Dermis lymphatic vessel endothelial cell (primary cell): Measurements from ENCODE around the gene ANKRD31. TPM values are rescaled to one million over a fixed set of nuclear protein-coding genes. Genes with fewer than 3 reads are reported as not detected.

Source experiments
- total RNA-seq: library from RNA; depleted of rRNA; stranded (reverse); fragments of >200 nt; gene quantifications from 2 replicates; pipeline ENCODE4 v1.2.1, GENCODE V29; 2014

Gene ANKRD31, protein sequence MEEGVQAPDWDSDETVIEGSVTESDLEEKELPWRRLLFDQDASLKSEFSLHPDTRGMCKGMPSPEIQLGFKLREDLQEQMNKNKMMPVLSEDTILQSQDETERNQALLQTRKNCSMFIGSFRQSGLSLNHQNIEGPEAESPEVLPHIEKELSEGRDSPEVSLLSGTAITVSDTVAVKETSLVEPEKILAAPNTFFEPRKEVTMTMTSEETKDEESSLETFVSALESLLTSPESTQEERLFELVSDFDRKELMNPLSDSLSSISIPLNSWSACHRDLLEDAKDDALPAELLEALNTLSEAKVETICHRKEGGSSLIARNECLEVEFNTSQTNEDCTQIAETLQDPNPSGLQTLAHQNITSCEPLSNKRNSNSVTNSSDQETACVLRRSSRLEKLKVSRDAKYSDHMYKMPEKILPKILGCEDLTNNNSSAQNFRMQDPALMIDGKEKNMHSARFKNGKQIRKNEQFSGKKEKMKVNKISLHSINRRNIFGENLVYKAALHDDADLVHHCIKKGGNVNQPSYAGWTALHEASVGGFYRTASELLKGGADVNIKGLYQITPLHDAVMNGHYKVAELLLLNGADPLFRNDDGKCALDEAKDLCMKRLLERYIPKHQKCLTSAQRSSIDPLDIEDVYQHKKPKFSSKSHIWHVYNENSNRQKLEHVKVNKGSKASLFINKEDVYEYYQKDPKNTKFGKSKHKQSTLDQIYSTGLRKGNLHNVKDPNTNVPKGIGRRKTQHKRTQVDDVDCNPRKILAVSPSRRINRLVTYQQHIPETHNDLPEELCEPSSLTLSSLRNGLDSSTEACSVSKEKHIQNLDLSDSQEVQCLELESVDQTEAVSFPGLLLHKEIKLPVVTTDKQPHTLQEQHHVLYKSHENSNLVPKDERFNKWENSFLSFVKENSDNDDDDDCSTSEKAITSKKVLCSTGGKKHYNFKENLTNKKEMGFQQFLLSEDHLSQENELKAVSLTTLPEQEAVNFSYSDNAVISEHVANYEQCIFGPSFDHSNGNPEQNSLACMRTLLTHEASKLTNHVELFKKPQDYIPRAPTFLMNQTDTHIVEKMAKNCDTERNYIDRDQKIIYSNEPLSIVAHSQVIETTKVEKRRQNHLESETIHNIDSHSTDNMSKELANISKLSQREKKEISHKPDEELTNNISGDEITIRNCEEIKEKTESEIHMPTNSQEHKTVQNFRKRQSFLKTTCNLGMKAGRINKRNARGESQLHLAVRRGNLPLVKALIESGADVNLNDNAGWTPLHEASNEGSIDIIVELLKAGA (N-terminal part only)
- under 0.01 TPM in 2 replicates for total RNA-seq

DNA sequence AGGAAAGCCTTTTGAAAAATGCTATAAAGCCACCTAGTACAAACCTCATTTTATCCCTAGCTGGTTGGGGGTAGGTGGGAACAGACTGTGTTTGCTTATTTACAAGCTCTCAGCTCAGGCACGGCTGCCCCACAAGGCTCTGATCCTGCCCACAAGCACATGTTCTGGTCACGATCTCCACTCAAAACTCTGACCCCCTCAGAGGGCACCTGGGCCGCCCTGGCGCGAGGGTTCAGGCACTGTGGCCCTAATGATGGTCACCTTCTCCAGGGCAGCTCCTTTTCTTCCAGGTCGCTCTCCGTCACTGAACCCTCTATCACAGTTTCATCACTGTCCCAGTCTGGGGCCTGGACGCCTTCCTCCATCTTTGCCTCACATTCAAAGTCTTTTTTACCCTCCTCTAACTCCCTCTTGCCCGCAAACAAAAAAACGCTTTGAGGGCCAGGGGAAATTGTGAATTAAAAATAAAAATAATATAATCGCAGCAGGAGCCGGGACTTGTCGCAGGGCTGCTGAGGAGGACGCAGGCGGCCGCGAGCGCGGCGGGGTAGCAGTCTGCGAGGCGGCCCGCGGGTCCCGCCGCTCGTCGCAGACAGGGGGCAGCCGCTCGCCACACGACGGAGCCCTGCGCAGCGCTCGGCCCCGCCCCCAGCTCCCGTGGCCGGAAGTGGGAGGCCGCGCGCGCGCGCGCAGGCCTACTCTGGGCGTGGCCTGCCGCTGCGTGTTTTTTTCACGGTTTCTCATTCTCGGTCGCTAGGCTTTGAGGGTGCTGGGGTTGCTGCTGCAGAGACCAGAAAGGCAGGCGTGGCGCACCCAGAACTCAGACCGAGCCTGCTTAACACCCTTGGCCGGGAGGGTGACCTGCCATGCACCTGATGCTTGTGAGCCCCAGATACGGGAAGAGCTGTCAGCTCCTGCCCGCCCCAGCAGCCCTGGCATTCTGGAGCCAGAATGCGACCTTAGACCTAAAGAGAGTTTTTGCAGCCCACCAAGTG, at the start of gene ANKRD31:
TSS of gene ANKRD31 (minus strand) at position 557 of the 995 bp plus-strand sequence. CDS start at position 365, 192 bp downstream.

DNA sequence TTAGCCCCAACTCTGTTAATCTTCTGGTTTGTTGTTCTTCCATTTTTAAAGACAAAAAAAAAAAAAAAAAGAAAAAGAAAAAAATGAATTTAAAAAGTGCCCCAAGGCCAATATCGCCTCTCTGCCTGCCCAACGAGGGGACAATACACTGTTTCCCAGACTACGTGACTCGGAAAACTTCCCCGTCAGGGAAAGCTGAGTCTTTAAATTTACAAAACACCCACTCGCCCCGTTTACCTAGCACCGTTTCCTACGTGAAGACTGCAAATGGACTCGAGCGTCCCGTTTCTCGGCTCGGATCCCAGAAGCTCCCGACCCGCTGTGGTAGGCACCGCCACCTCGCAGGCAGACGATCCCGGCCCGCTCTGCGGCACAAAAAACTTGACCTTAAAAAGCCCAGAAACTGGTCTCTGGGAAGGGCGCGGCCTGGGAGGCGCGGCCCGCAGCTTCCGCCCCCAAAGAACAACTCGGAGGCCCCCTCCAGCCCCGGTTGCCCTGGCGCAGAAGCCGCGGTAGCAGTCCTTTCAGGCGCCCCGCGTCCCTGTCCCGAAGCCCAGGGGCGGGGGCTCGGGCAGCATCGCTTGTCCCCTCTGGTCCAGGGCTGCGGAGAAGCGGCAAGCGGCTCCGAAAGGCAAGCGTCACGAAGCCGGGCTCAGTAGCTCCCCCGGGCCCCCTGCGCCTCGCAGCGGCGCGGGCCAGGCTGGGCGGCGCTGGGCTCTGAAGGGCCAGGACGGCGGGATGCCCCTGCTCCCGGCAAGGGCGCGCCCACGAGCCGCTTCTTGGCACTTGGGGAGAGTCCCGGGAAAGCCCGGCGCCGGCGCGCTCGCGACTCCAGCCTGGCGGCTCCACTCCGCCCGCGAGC, 184.3 kb downstream of the ANKRD31 start, which contains the start of gene GCNT4:
TSS of gene GCNT4 (minus strand) at position 367 of the 862 bp plus-strand sequence. CDS start 22,521 bp downstream, outside the sequence.

Other genes with a start within 250 kb of the ANKRD31 start
- 0.11 and 0.34 TPM in 2 replicates for gene GCNT4, start 184.3 kb downstream of the ANKRD31 start, total RNA-seq
- gene HMGCR, start 100.3 kb upstream of the ANKRD31 start, total RNA-seq: 55.3 and 55.6 TPM in 2 replicates